Prostate gland (tissue), 2 donors: Measurements from ENCODE around the gene ZDHHC11. TPM values are rescaled to one million over a fixed set of nuclear protein-coding genes. Genes with fewer than 3 reads are reported as not detected.

Experiments
- DNase-seq: peaks from one replicate; pipeline ENCODE4 v3.0.0-alpha.2; 2019; ENCODE audit warnings: low spot score
- H3K27ac ChIP-seq, 2 donors: fragments of 200-600 bp; sonication (generic); 2 replicates each; pipeline ENCODE4 v1.5.1; 2017 to 2019
- H3K27me3 ChIP-seq: fragments of 200-600 bp; sonication (generic); replicated peaks from 2 replicates; pipeline ENCODE4 v1.5.1; 2019; ENCODE audit not compliant: insufficient read depth
- H3K36me3 ChIP-seq, 2 donors: fragments of 200-600 bp; sonication (generic); 1 replicate in 1 of 2; 2 replicates in 1 of 2; pipeline versions ENCODE4 v1.5.1 to v1.8.1; 2017 to 2019
- H3K4me1 ChIP-seq: fragments of 200-600 bp; sonication (generic); replicated peaks from 2 replicates; pipeline ENCODE4 v1.5.1; 2019
- H3K4me3 ChIP-seq, 2 donors: fragments of 200-600 bp; sonication (generic); 2 replicates each; pipeline ENCODE4 v1.5.1; 2017 to 2019
- H3K9me3 ChIP-seq: fragments of 200-600 bp; sonication (generic); 2 replicates; pipeline ENCODE4 v1.5.1; 2017
- CTCF ChIP-seq, 4 experiments: fragments of 200-600 bp in 2 of 4; fragments of 450-650 bp in 2 of 4; sonication (generic) in 2 of 4; IDR thresholded peaks; 1 replicate in 3 of 4; 2 replicates in 1 of 4; pipeline ENCODE4 v1.5.1; 2016 to 2019; ENCODE audit warnings: antibody characterized with exemption in 4 of 4, mild to moderate bottlenecking in 2 of 4, moderate library complexity in 2 of 4
- POLR2A ChIP-seq: fragments of 450-650 bp; IDR thresholded peaks from one replicate; pipeline ENCODE4 v1.6.1; 2016; ENCODE audit warnings: antibody characterized with exemption, mild to moderate bottlenecking
- POLR2AphosphoS5 ChIP-seq: sonication (generic); formaldehyde crosslinking; IDR thresholded peaks from one replicate; pipeline ENCODE4 v1.6.1; 2017; ENCODE audit warnings: antibody characterized with exemption
- WGBS: methylation state at CpG from one replicate; pipeline ENCODE4 v1.1.5; 2018; 5-methylcytosine and 5-hydroxymethylcytosine counted together
- intact Hi-C: fragments of 100-400 bp; cut with DNase I; formaldehyde crosslinking; loops from one replicate; pipeline ENCODE4 v1.14.2; 2022
- total RNA-seq, 2 donors: library from RNA; depleted of rRNA; stranded (reverse); fragments of >200 nt; gene quantifications; one replicate each; pipeline ENCODE4 v1.1.0, GENCODE V29; 2016

The ZDHHC11 gene
- total RNA-seq, 2 donors from 2014 or later, result 1.2 to 9.8 TPM

GRCh38 chr5:891837-892393 is 41.1 kb upstream of the ZDHHC11 start:
- H3K36me3 ChIP-seq, result peaks cover 5 to 8% of the 10 kb centered on the region in 2 donors
- 12% methylated on average over 25 of the region's 25 CpGs for WGBS
- H3K4me1 ChIP-seq, result peaks cover 7% of the 10 kb centered on the region
- H3K27me3 ChIP-seq, result no peaks in the 10 kb centered on the region
- DNase-seq, result no peak
- TF ChIP-seq POLR2AphosphoS5 (no peak), CTCF (IDR thresholded peaks at IDR 0.05) (no peak), POLR2A (no peak)
- H3K4me3 ChIP-seq, result peak overlapping the region; percentile 78 to 95
- intact Hi-C loops, result loop anchor here (10.0 kb wide), 2 partner anchors 117 to 417 kb away; no protein-coding TSS in a partner anchor
- peak overlapping the region; percentile 78 to 85 for H3K27ac ChIP-seq
- H3K9me3 ChIP-seq, result no peaks in the 10 kb centered on the region

- Histone ChIP-seq H3K4me1 (peaks cover 7% of the 10 kb centered on the region), H3K9me3 (no peaks in the 10 kb centered on the region), H3K36me3 (peaks cover 11 to 12% of the 10 kb centered on the region in 2 donors), H3K4me3 (peak overlapping the region; percentile 78 to 95), H3K27me3 (no peaks in the 10 kb centered on the region), H3K27ac (no peak overlapping the region)
- DNase-seq, result no peak
- intact Hi-C loops, result loop anchor here (10.0 kb wide), 2 partner anchors 116 to 416 kb away; no protein-coding TSS in a partner anchor
- WGBS, result 74% methylated on average over 34 of the region's 34 CpGs
- TF ChIP-seq CTCF (IDR thresholded peaks at IDR 0.05) (no peak), POLR2AphosphoS5 (no peak), POLR2A (no peak)
Observed at GRCh38 chr5:891117-891836, 40.5 kb upstream of the ZDHHC11 start.

- 93% methylated on average over 15 of the region's 15 CpGs for WGBS
- Histone ChIP-seq H3K27ac (no peak overlapping the region), H3K4me3 (no peak overlapping the region), H3K4me1 (peaks cover 7% of the 10 kb centered on the region), H3K36me3 (peaks cover 24 to 27% of the 10 kb centered on the region in 2 donors), H3K9me3 (no peaks in the 10 kb centered on the region), H3K27me3 (no peaks in the 10 kb centered on the region)
- intact Hi-C loops, result no loop called here
- TF ChIP-seq CTCF (IDR thresholded peaks at IDR 0.05), result no peak
- no peak for TF ChIP-seq POLR2AphosphoS5
- no peak for TF ChIP-seq POLR2A
- DNase-seq, result no peak
Observed at GRCh38 chr5:889075-889710, 38.4 kb upstream of the ZDHHC11 start.

- Histone ChIP-seq H3K9me3 (no peaks in the 10 kb centered on the region), H3K27ac (no peak overlapping the region), H3K4me3 (no peak overlapping the region), H3K4me1 (peaks cover 7% of the 10 kb centered on the region), H3K27me3 (no peaks in the 10 kb centered on the region), H3K36me3 (peaks cover 24 to 27% of the 10 kb centered on the region in 2 donors)
- no peak for DNase-seq
- TF ChIP-seq CTCF (IDR thresholded peaks at IDR 0.05), result no peak
- TF ChIP-seq POLR2AphosphoS5, result no peak
- TF ChIP-seq POLR2A, result no peak
- intact Hi-C loops, result no loop called here
- 94% methylated on average over 11 of the region's 11 CpGs for WGBS
Observed at GRCh38 chr5:888638-889035, 37.9 kb upstream of the ZDHHC11 start.
